Neural cell (in vitro differentiated cells): ENCODE data around the gene RNLS.

ENCODE experiments used
- CTCF ChIP-seq: fragments of 450-650 bp; IDR thresholded peaks from 2 replicates; pipeline ENCODE4 v1.5.1; 2014; ENCODE audit warnings: antibody characterized with exemption, mild to moderate bottlenecking, moderate library complexity; ENCODE audit not compliant: poor library complexity, severe bottlenecking
- EP300 ChIP-seq: fragments of 450-650 bp; conservative IDR thresholded peaks from 2 replicates; pipeline ENCODE4 v1.6.1; 2014; ENCODE audit warnings: antibody characterized with exemption, mild to moderate bottlenecking, moderate library complexity; ENCODE audit not compliant: poor library complexity, severe bottlenecking
- EZH2 ChIP-seq: fragments of 200-600, 300-800 bp; shearing (Covaris generic), sonication (generic); IDR thresholded peaks from 2 replicates; pipeline ENCODE4 v1.6.1; 2014; ENCODE audit warnings: antibody characterized with exemption, low read length, borderline replicate concordance, mild to moderate bottlenecking; ENCODE audit not compliant: insufficient read depth, poor library complexity, severe bottlenecking
- POLR2AphosphoS5 ChIP-seq: IDR thresholded peaks from 2 replicates; pipeline ENCODE4 v1.6.1; 2012
- RAD21 ChIP-seq: fragments of 450-650 bp; conservative IDR thresholded peaks from 2 replicates; pipeline ENCODE4 v1.6.1; 2014; ENCODE audit warnings: antibody characterized with exemption, mild to moderate bottlenecking, moderate library complexity
- REST ChIP-seq: IDR thresholded peaks from 2 replicates; pipeline ENCODE4 v1.6.1; 2012; ENCODE audit warnings: borderline replicate concordance
- TAF1 ChIP-seq: IDR thresholded peaks from 2 replicates; pipeline ENCODE4 v1.6.1; 2012; ENCODE audit warnings: low read depth

- TF ChIP-seq POLR2AphosphoS5 (no peak), REST (no peak), TAF1 (no peak), EZH2 (no peak), EP300 (no peak), CTCF (no peak), RAD21 (no peak)
Measured at GRCh38 chr10:88228130-88228529, 355.0 kb downstream of the RNLS start.
